ENCODE data around the gene MAP3K6.
A peak's percentile ranks its signal among the peaks of the same experiment; 100 is the strongest.
"Not testable (repeated sequence)": the region's sequence is repeated elsewhere in the genome, so short reads cannot be mapped to it uniquely, and the experiment has no call there.

The MAP3K6 gene

GRCh38 chr1:27366411-27367159 is at the start of gene MAP3K6:
Gene MAP3K6 (minus strand): TSS chr1:27366961. CDS start chr1:27366597, 364 bp downstream.
- peak; percentile 81 for DNase-seq (ENCODE audit: low read depth)

- no peak for DNase-seq (ENCODE audit: low read depth)
These were observed 47.3 kb upstream of the MAP3K6 start for GRCh38 chr1:27414091-27414490.

- no peak for DNase-seq (ENCODE audit: low read depth)
These were observed 46.2 kb upstream of the MAP3K6 start for GRCh38 chr1:27413004-27413403.

- DNase-seq (ENCODE audit: low read depth) = no peak
These were observed 45.7 kb upstream of the MAP3K6 start for GRCh38 chr1:27412502-27412901.

- no peak for DNase-seq (ENCODE audit: low read depth)
These were observed 43.9 kb upstream of the MAP3K6 start for GRCh38 chr1:27410709-27411108.

- DNase-seq (ENCODE audit: low read depth) = no peak
These were observed 42.9 kb upstream of the MAP3K6 start for GRCh38 chr1:27409669-27410068.

- DNase-seq (ENCODE audit: low read depth) = no peak
These were observed 41.4 kb upstream of the MAP3K6 start for GRCh38 chr1:27408151-27408550.

- not testable (repeated sequence) for DNase-seq (ENCODE audit: low read depth)
These were observed 40.0 kb upstream of the MAP3K6 start for GRCh38 chr1:27406791-27407190.

GRCh38 chr1:27406362-27406680 is 39.6 kb upstream of the MAP3K6 start:
- no peak for DNase-seq (ENCODE audit: low read depth)

- not testable (repeated sequence) for DNase-seq (ENCODE audit: low read depth)
These were observed 39.0 kb upstream of the MAP3K6 start for GRCh38 chr1:27405598-27406361.

GRCh38 chr1:27405074-27405473 is 38.3 kb upstream of the MAP3K6 start:
- DNase-seq (ENCODE audit: low read depth) = peak; percentile 86

- no peak for DNase-seq (ENCODE audit: low read depth)
These were observed 37.2 kb upstream of the MAP3K6 start for GRCh38 chr1:27403931-27404330.

- DNase-seq (ENCODE audit: low read depth) = peak; percentile 57
These were observed 36.4 kb upstream of the MAP3K6 start for GRCh38 chr1:27403065-27403726.

GRCh38 chr1:27402349-27402754 is 35.6 kb upstream of the MAP3K6 start:
- peak; percentile 79 for DNase-seq (ENCODE audit: low read depth)

GRCh38 chr1:27400963-27401341 is 34.2 kb upstream of the MAP3K6 start:
- DNase-seq (ENCODE audit: low read depth) = no peak

GRCh38 chr1:27400082-27400962 is 33.6 kb upstream of the MAP3K6 start:
- no peak for DNase-seq (ENCODE audit: low read depth)

- DNase-seq (ENCODE audit: low read depth) = no peak
These were observed 32.7 kb upstream of the MAP3K6 start for GRCh38 chr1:27399251-27400025.

- no peak for DNase-seq (ENCODE audit: low read depth)
These were observed 31.8 kb upstream of the MAP3K6 start for GRCh38 chr1:27398405-27399149.

- no peak for DNase-seq (ENCODE audit: low read depth)
These were observed 31.0 kb upstream of the MAP3K6 start for GRCh38 chr1:27397749-27398148.

- DNase-seq (ENCODE audit: low read depth) = no peak
These were observed 30.3 kb upstream of the MAP3K6 start for GRCh38 chr1:27397110-27397509.
